Glomerular endothelial cell (primary cell): ENCODE results near the gene MAPK11. TPM values are rescaled to one million over a fixed set of nuclear protein-coding genes. Genes with fewer than 3 reads are reported as not detected.

ENCODE experiments used
- DNase-seq: peaks from one replicate; pipeline ENCODE4 v3.0.0-alpha.2; 2011; ENCODE audit warnings: low read depth, low spot score; ENCODE audit errors: extremely low read depth
- total RNA-seq: library from RNA; depleted of rRNA; stranded (reverse); fragments of >200 nt; gene quantifications from 2 replicates; pipeline ENCODE4 v1.2.3, GENCODE V29; 2015

MAPK11 gene
- total RNA-seq, 1 donor from 2014 or later, result 39.3 TPM

- DNase-seq, result no peak
These were observed 7.1 kb downstream of the MAPK11 start for GRCh38 chr22:50262973-50263617.

- no peak for DNase-seq
These were observed 7.7 kb downstream of the MAPK11 start for GRCh38 chr22:50262460-50262911.

GRCh38 chr22:50261615-50262459 is 8.3 kb downstream of the MAPK11 start, which contains the start of gene MAPK12:
Gene MAPK12, minus strand, starts transcription at chr22:50261683. Its CDS starts 174 bp downstream, at chr22:50261509.
- no peak for DNase-seq

- no peak for DNase-seq
These were observed 9.2 kb downstream of the MAPK11 start for GRCh38 chr22:50260801-50261614.

- no peak for DNase-seq
These were observed 9.8 kb downstream of the MAPK11 start for GRCh38 chr22:50260434-50260800.

GRCh38 chr22:50259302-50259701 is 10.9 kb downstream of the MAPK11 start:
- DNase-seq, result no peak

GRCh38 chr22:50258361-50259292 is 11.6 kb downstream of the MAPK11 start:
- no peak for DNase-seq

GRCh38 chr22:50257451-50258360 is 12.5 kb downstream of the MAPK11 start:
- DNase-seq, result no peak

GRCh38 chr22:50257041-50257440 is 13.1 kb downstream of the MAPK11 start:
- DNase-seq, result no peak

- no peak for DNase-seq
These were observed 13.8 kb downstream of the MAPK11 start for GRCh38 chr22:50256258-50256862.

GRCh38 chr22:50255607-50256006 is 14.6 kb downstream of the MAPK11 start:
- no peak for DNase-seq

- no peak for DNase-seq
These were observed 15.1 kb downstream of the MAPK11 start for GRCh38 chr22:50255099-50255498.

- DNase-seq, result no peak
These were observed 16.2 kb downstream of the MAPK11 start for GRCh38 chr22:50253941-50254340.

- no peak for DNase-seq
These were observed 16.9 kb downstream of the MAPK11 start for GRCh38 chr22:50253046-50253915.

GRCh38 chr22:50252082-50253045 is 17.8 kb downstream of the MAPK11 start:
- no peak for DNase-seq

GRCh38 chr22:50251477-50252081 is 18.6 kb downstream of the MAPK11 start:
- DNase-seq, result no peak
